Body of pancreas (tissue), 4 donors: Measurements from ENCODE around the gene MST1R. TPM values are rescaled to one million over a fixed set of nuclear protein-coding genes. Genes with fewer than 3 reads are reported as not detected.
"Not testable (repeated sequence)": the region's sequence is repeated elsewhere in the genome, so short reads cannot be mapped to it uniquely, and the experiment has no call there.

ENCODE experiments used
- ATAC-seq: fragments of 150-250 bp; one replicate; pipeline ENCODE4 v1.9.1; 2016
- DNase-seq, 4 donors: peaks; one replicate each; pipeline ENCODE4 v3.0.0-alpha.2; 2019
- H3K27ac ChIP-seq, 4 donors: fragments of 200-600 bp; sonication (generic); 1 replicate in 3 of 4; 2 replicates in 1 of 4; pipeline versions ENCODE4 v1.5.1 to v1.6.1; 2016 to 2019; ENCODE audit warnings: mild to moderate bottlenecking in 1 of 4, mixed read lengths in 1 of 4, moderate library complexity in 1 of 4
- H3K27me3 ChIP-seq, 2 donors: fragments of 200-600 bp; sonication (generic); one replicate each; pipeline ENCODE4 v1.6.0; 2016; ENCODE audit warnings: mild to moderate bottlenecking in 1 of 2
- H3K36me3 ChIP-seq, 2 donors: fragments of 200-600 bp; sonication (generic); replicated peaks in 1 of 2; 2 replicates each; pipeline ENCODE4 v1.5.1; 2016; ENCODE audit warnings: low read depth in 2 of 2; ENCODE audit not compliant: insufficient read depth in 1 of 2
- H3K4me1 ChIP-seq: fragments of 200-600 bp; sonication (generic); one replicate; pipeline ENCODE4 v1.6.0; 2016
- H3K4me3 ChIP-seq, 2 donors: fragments of 200-600 bp; sonication (generic); 1 replicate in 1 of 2; 2 replicates in 1 of 2; pipeline ENCODE4 v1.5.1; 2016 to 2019
- H3K9me3 ChIP-seq, 3 donors: fragments of 200-600 bp; sonication (generic); 1 replicate in 2 of 3; 2 replicates in 1 of 3; pipeline ENCODE4 v1.5.1; 2016
- CTCF ChIP-seq, 7 experiments: fragments of 450-650 bp in 4 of 7; fragments of 200-600 bp in 3 of 7; sonication (generic) in 3 of 7; IDR thresholded peaks; one replicate each; pipeline ENCODE4 v1.5.1; 2016 to 2019; ENCODE audit warnings: antibody characterized with exemption in 7 of 7
- POLR2A ChIP-seq, 3 donors: fragments of 450-650 bp; IDR thresholded peaks; one replicate each; pipeline ENCODE4 v1.6.1; 2016; ENCODE audit warnings: antibody characterized with exemption in 3 of 3, mild to moderate bottlenecking in 2 of 3
- WGBS, 2 donors: methylation state at CpG; one replicate each; pipeline ENCODE4 v1.1.5; 2017; 5-methylcytosine and 5-hydroxymethylcytosine counted together
- intact Hi-C: fragments of 100-400 bp; cut with DNase I; formaldehyde crosslinking; loops from one replicate; pipeline ENCODE4 v1.15.1; 2023
- total RNA-seq, 2 donors: library from RNA; depleted of rRNA; stranded (reverse); fragments of >200 nt; gene quantifications; one replicate each; pipeline ENCODE4 v1.1.0, GENCODE V29; 2016

The MST1R gene
- total RNA-seq, 2 donors from 2014 or later = 10.4 to 12.2 TPM

GRCh38 chr3:49939858-49940666 lies 36.4 kb upstream of the MST1R start, which contains the start of gene RBM6:
Gene RBM6 (plus strand): TSS chr3:49940150. CDS start chr3:49962642, 22,492 bp downstream.
- no peaks in the 10 kb centered on the region for H3K9me3 ChIP-seq
- WGBS, 2 donors = 0 to 3% methylated on average over 7 to 73 of the region's 74 CpGs
- ATAC-seq = peak; percentile 98

GRCh38 chr3:49937090-49937489 lies 33.4 kb upstream of the MST1R start:
- 5 to 19% methylated on average over 3 of the region's 3 CpGs for WGBS, 2 donors

More at GRCh38 chr3:49939858-49940666, 36.4 kb upstream of the MST1R start, which contains the start of gene RBM6:
- intact Hi-C loops = no loop called here
- Histone ChIP-seq H3K36me3 (no peaks in the 10 kb centered on the region), H3K4me1 (peaks cover 15% of the 10 kb centered on the region), H3K27me3 (no peaks in the 10 kb centered on the region), H3K27ac (peak within 1 kb of the TSS; percentile 86 to 97 (median 90)), H3K4me3 (peak within 1 kb of the TSS; percentile 72 to 87)
- peak; percentile 97 to 98 (median 98) for DNase-seq
- peak in 1 of 7 experiments; percentile 11 for TF ChIP-seq CTCF (IDR thresholded peaks at IDR 0.05)
- TF ChIP-seq POLR2A (IDR thresholded peaks at IDR 0.05) = peak; percentile 84 to 95 (median 95)

GRCh38 chr3:49932281-49932680 lies 28.6 kb upstream of the MST1R start:
- intact Hi-C loops, H3K9me3 ChIP-seq, ATAC-seq, H3K27me3 ChIP-seq, H3K36me3 ChIP-seq, H3K4me3 ChIP-seq, H3K27ac ChIP-seq, DNase-seq: not testable (repeated sequence)
- 92% methylated on average over 15 of the region's 15 CpGs for WGBS, 2 donors
- peaks cover 19% of the 10 kb centered on the region for H3K4me1 ChIP-seq

More at GRCh38 chr3:49937090-49937489, 33.4 kb upstream of the MST1R start:
- no peaks in the 10 kb centered on the region for H3K27me3 ChIP-seq
- ATAC-seq (no peak), DNase-seq (peak in 1 of 4 donors; percentile 19)
- H3K9me3 ChIP-seq = no peaks in the 10 kb centered on the region
- H3K27ac ChIP-seq = no peak overlapping the region
- H3K36me3 ChIP-seq = no peaks in the 10 kb centered on the region
- TF ChIP-seq CTCF (IDR thresholded peaks at IDR 0.05) (no peak), POLR2A (IDR thresholded peaks at IDR 0.05) (no peak)
- no peak overlapping the region for H3K4me3 ChIP-seq
- intact Hi-C loops = no loop called here
- peaks cover 15% of the 10 kb centered on the region for H3K4me1 ChIP-seq

GRCh38 chr3:49930922-49931321 lies 27.2 kb upstream of the MST1R start:
- Histone ChIP-seq H3K9me3 (no peaks in the 10 kb centered on the region), H3K27me3 (no peaks in the 10 kb centered on the region), H3K4me3 (no peak overlapping the region), H3K4me1 (peaks cover 19% of the 10 kb centered on the region), H3K36me3 (no peaks in the 10 kb centered on the region), H3K27ac (no peak overlapping the region)
- WGBS, 2 donors = 78 to 93% methylated on average over 1 of the region's 1 CpG
- DNase-seq = peak in 1 of 4 donors; percentile 29
- intact Hi-C loops = no loop called here
- TF ChIP-seq CTCF (IDR thresholded peaks at IDR 0.05) = no peak
- no peak for ATAC-seq

GRCh38 chr3:49930168-49930690 lies 26.6 kb upstream of the MST1R start:
- Histone ChIP-seq H3K36me3 (no peaks in the 10 kb centered on the region), H3K27ac (peak overlapping the region; percentile 79 to 92 (median 90)), H3K27me3 (no peaks in the 10 kb centered on the region), H3K9me3 (no peaks in the 10 kb centered on the region), H3K4me3 (peak overlapping the region; percentile 60 to 69), H3K4me1 (peaks cover 19% of the 10 kb centered on the region)
- TF ChIP-seq POLR2A (IDR thresholded peaks at IDR 0.05) (no peak), CTCF (IDR thresholded peaks at IDR 0.05) (no peak)
- no peak for DNase-seq
- ATAC-seq = no peak
- 30 to 35% methylated on average over 16 of the region's 16 CpGs for WGBS, 2 donors
- intact Hi-C loops = no loop called here
